ENCODE results near the gene SLC15A5. TPM values are rescaled to one million over a fixed set of nuclear protein-coding genes. Genes with fewer than 3 reads are reported as not detected.

SLC15A5 gene
- total RNA-seq, 1 donor from 2014 or later: not detected

DNA sequence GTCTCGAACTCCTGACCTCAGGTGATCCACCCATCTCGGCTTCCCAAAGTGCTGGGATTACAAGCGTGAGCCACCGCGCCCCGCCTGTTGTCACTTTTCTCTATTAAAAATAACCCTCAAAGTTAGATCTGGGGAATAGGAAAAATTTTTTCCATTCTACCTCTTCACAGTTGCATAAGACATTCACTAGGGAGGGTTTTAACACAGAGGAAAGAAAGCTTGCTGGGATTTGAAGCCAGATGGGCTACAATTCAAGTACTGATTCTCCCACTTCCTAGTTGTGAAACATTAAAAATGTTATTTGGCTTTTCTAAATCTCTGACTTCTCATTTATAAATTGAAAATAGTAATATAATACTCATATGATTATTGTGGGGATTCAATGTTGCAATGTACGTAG, 23.3 kb upstream of the SLC15A5 start:
- H3K4me2 ChIP-seq: no peak overlapping the region
- no peaks in the 10 kb centered on the region for H3K79me2 ChIP-seq (ENCODE audit: low read depth)
- no peaks in the 10 kb centered on the region for H3F3A ChIP-seq (ENCODE audit: low read depth)
- H3K9me3 Mint-ChIP-seq: no peaks in the 10 kb centered on the region
- no peak overlapping the region for H3K4me3 ChIP-seq
- H3K4me3 Mint-ChIP-seq: no peak overlapping the region
- no peaks in the 10 kb centered on the region for H3K36me3 Mint-ChIP-seq
- no peak overlapping the region for H2AFZ ChIP-seq (replicated peaks)
- no peak overlapping the region for H3K9ac ChIP-seq
- no peaks in the 10 kb centered on the region for H3K27me3 ChIP-seq
- H3K27ac ChIP-seq: no peak overlapping the region
- no peak for DNase-seq (ENCODE audit: low spot score)
- H3K27ac Mint-ChIP-seq: no peak overlapping the region
- peaks cover 2% of the 10 kb centered on the region for H3K27me3 Mint-ChIP-seq (ENCODE audit: insufficient read depth, low read depth)
- H4K20me1 ChIP-seq (ENCODE audit: low read depth): no peaks in the 10 kb centered on the region
- no peaks in the 10 kb centered on the region for H3K4me1 Mint-ChIP-seq
- TF ChIP-seq, protein P1, sequence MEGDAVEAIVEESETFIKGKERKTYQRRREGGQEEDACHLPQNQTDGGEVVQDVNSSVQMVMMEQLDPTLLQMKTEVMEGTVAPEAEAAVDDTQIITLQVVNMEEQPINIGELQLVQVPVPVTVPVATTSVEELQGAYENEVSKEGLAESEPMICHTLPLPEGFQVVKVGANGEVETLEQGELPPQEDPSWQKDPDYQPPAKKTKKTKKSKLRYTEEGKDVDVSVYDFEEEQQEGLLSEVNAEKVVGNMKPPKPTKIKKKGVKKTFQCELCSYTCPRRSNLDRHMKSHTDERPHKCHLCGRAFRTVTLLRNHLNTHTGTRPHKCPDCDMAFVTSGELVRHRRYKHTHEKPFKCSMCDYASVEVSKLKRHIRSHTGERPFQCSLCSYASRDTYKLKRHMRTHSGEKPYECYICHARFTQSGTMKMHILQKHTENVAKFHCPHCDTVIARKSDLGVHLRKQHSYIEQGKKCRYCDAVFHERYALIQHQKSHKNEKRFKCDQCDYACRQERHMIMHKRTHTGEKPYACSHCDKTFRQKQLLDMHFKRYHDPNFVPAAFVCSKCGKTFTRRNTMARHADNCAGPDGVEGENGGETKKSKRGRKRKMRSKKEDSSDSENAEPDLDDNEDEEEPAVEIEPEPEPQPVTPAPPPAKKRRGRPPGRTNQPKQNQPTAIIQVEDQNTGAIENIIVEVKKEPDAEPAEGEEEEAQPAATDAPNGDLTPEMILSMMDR (IDR thresholded peaks at IDR 0.05): no peak
- TF ChIP-seq EZH2 (IDR thresholded peaks at IDR 0.05) (no peak), EZH2phosphoT487 (IDR thresholded peaks at IDR 0.05) (no peak)
- H3K36me3 ChIP-seq: no peaks in the 10 kb centered on the region
- no peaks in the 10 kb centered on the region for H3K4me1 ChIP-seq
- no peaks in the 10 kb centered on the region for H3K9me3 ChIP-seq (ENCODE audit: low read depth)

DNA sequence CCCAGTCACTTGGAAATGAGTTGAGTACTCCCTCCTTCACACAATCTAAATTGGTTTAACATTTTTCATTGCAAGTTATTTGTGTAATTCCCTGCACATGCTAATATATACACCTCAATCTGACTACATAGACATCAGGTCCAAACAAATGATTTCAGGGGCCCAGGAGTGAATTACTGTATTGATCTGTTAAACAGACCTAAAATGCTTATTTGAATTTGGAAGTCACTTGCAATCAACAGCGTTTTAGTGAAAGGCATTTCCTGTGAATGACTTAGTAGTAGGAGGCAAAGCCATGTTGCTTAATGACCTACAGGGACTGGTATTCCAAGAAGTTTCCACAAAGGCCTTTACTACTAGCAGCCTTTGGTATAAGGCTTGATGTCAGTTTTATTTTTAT, 22.6 kb upstream of the SLC15A5 start:
- no peak overlapping the region for H3K9ac ChIP-seq
- Mint-ChIP-seq H3K9me3 (no peaks in the 10 kb centered on the region), H3K27ac (no peak overlapping the region), H3K4me1 (no peaks in the 10 kb centered on the region), H3K4me3 (no peak overlapping the region), H3K36me3 (no peaks in the 10 kb centered on the region), H3K27me3 (ENCODE audit: insufficient read depth, low read depth) (peaks cover 3% of the 10 kb centered on the region)
- no peaks in the 10 kb centered on the region for H4K20me1 ChIP-seq (ENCODE audit: low read depth)
- H3K79me2 ChIP-seq (ENCODE audit: low read depth): no peaks in the 10 kb centered on the region
- no peak overlapping the region for H3K4me2 ChIP-seq
- no peak for DNase-seq (ENCODE audit: low spot score)
- H3K4me1 ChIP-seq: no peaks in the 10 kb centered on the region
- no peak overlapping the region for H3K27ac ChIP-seq
- no peaks in the 10 kb centered on the region for H3F3A ChIP-seq (ENCODE audit: low read depth)
- H3K4me3 ChIP-seq: no peak overlapping the region
- H3K36me3 ChIP-seq: no peaks in the 10 kb centered on the region
- H3K27me3 ChIP-seq: no peaks in the 10 kb centered on the region
- no peak overlapping the region for H2AFZ ChIP-seq (replicated peaks)
- H3K9me3 ChIP-seq (ENCODE audit: low read depth): no peaks in the 10 kb centered on the region
- TF ChIP-seq EZH2 (IDR thresholded peaks at IDR 0.05) (no peak), EZH2phosphoT487 (IDR thresholded peaks at IDR 0.05) (no peak)
- TF ChIP-seq, protein P1 (IDR thresholded peaks at IDR 0.05): no peak

DNA sequence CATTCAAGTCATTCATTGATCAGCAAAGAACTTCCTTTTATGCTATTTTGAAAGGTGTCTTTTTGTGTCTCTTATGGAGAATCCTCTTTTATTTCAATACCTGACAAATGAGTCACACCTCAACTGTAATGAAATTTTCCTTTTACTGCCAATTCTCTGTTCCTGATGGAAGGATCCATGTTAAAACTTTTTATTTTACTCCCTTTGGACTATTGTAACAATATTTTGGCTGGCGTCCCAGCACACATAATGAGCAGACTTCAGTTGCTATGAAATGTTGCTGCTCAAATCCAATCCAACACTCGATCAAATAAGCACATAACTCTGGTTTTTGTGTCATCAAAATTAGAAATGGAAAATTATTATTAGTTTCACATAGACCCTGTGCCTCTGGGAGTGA, 21.9 kb upstream of the SLC15A5 start:
- H3K27ac Mint-ChIP-seq: no peak overlapping the region
- Histone ChIP-seq H3K27ac (no peak overlapping the region), H2AFZ (replicated peaks) (no peak overlapping the region), H3K79me2 (ENCODE audit: low read depth) (no peaks in the 10 kb centered on the region), H3K36me3 (no peaks in the 10 kb centered on the region), H3K9me3 (ENCODE audit: low read depth) (no peaks in the 10 kb centered on the region), H3K4me2 (no peak overlapping the region), H3K9ac (no peak overlapping the region), H3K27me3 (no peaks in the 10 kb centered on the region), H3F3A (ENCODE audit: low read depth) (no peaks in the 10 kb centered on the region), H3K4me1 (no peaks in the 10 kb centered on the region), H4K20me1 (ENCODE audit: low read depth) (no peaks in the 10 kb centered on the region), H3K4me3 (no peak overlapping the region)
- H3K27me3 Mint-ChIP-seq (ENCODE audit: insufficient read depth, low read depth): peaks cover 3% of the 10 kb centered on the region
- H3K36me3 Mint-ChIP-seq: no peaks in the 10 kb centered on the region
- H3K4me3 Mint-ChIP-seq: no peak overlapping the region
- H3K4me1 Mint-ChIP-seq: no peaks in the 10 kb centered on the region
- no peak for DNase-seq (ENCODE audit: low spot score)
- H3K9me3 Mint-ChIP-seq: no peaks in the 10 kb centered on the region
- TF ChIP-seq EZH2 (IDR thresholded peaks at IDR 0.05): no peak
- TF ChIP-seq EZH2phosphoT487 (IDR thresholded peaks at IDR 0.05): no peak
- TF ChIP-seq, protein P1 (IDR thresholded peaks at IDR 0.05): no peak

Data from neural progenitor cell (in vitro differentiated cells).